ENCODE results near the gene RHOJ.

Gene RHOJ

DNA sequence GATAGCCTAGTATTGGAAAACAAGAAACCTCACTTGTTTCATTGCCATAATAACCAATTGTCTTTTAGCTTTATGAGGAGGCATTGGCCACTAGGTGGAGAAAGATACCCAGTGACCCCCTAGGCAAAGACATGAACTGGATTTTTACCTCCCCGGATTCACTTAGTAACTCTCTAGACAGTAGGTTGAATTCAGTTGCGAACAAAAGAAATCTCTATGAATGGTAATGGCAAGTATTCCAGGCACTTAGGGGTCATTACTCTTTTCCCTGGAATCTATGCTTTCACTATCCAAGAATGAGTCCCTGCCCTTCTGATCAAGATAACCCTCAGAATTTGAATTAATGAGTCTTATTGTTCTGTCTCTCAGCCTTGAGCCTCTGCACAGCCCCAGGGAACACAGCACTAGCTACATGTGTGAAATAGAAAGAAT, 29.5 kb upstream of the RHOJ start:
- peak; percentile 29 for DNase-seq (ENCODE audit: low read depth)
- no peak overlapping the region for H3K4me3 ChIP-seq (ENCODE audit: low read depth, low read length)
- TF ChIP-seq, protein P1, sequence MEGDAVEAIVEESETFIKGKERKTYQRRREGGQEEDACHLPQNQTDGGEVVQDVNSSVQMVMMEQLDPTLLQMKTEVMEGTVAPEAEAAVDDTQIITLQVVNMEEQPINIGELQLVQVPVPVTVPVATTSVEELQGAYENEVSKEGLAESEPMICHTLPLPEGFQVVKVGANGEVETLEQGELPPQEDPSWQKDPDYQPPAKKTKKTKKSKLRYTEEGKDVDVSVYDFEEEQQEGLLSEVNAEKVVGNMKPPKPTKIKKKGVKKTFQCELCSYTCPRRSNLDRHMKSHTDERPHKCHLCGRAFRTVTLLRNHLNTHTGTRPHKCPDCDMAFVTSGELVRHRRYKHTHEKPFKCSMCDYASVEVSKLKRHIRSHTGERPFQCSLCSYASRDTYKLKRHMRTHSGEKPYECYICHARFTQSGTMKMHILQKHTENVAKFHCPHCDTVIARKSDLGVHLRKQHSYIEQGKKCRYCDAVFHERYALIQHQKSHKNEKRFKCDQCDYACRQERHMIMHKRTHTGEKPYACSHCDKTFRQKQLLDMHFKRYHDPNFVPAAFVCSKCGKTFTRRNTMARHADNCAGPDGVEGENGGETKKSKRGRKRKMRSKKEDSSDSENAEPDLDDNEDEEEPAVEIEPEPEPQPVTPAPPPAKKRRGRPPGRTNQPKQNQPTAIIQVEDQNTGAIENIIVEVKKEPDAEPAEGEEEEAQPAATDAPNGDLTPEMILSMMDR (IDR thresholded peaks at IDR 0.05; ENCODE audit: insufficient read depth, low read depth, low read length, missing control alignments), result peak; percentile 49

DNA sequence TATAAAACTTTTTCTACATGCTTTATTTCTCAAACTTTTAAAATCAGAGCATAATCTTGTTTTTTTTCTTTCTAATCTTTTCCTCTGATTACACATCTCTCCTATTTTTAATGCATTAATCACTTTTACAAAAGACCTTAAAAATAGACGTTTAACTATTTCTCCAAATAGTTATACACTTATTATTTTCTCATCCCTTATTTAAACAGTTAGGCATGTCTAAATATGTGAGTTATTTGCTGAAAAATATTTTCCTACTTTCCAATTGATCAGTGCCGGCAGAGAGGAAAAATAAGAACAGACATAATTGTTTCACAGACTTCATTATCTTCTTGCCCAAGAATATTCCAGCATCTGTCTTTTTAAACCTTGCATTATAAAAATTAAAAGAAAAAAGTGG, 28.7 kb upstream of the RHOJ start:
- TF ChIP-seq, protein P1 (IDR thresholded peaks at IDR 0.05; ENCODE audit: insufficient read depth, low read depth, low read length, missing control alignments), result no peak
- no peak overlapping the region for H3K4me3 ChIP-seq (ENCODE audit: low read depth, low read length)
- DNase-seq (ENCODE audit: low read depth), result no peak

DNA sequence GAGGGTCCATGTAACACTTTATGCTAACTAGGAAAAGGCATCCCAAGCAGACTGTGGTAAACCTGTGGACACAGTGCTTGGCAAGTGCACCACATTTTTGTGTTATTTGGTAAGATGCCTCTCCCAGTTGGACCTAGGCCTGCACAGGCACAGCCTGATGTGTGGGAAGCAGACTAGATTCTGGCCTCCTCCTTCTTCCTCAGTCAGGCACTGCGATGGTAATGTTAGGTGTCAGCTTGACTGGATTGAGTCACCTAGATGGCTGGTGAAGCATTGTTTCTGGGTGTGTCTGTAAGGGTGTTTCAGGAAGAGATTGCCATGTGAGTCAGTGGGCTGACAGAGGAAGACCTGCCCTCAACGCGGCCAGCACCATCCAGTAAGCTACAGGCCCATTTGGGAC, 25.3 kb upstream of the RHOJ start:
- no peak for DNase-seq (ENCODE audit: low read depth)
- no peak overlapping the region for H3K4me3 ChIP-seq (ENCODE audit: low read depth, low read length)
- TF ChIP-seq, protein P1 (IDR thresholded peaks at IDR 0.05; ENCODE audit: insufficient read depth, low read depth, low read length, missing control alignments), result no peak

DNA sequence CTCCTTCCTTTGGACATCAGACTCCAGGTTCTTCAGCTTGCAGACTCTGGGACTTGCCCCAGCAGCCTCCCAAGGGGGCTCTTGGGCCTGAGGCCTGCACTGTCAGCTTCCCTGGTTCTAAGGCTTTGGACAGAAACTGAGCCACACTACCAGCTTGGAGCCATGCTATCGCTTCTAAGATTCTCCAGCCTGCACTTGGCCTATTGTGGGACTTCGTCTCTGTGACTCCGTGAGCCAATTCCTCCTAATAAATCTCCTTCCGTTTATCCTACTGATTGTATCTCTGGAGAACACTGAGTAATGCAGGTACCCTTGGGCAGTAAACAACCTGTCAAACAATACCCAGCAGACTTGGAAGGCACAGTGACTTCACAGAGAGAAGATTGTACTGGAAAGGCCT, 24.9 kb upstream of the RHOJ start:
- TF ChIP-seq, protein P1 (IDR thresholded peaks at IDR 0.05; ENCODE audit: insufficient read depth, low read depth, low read length, missing control alignments), result no peak
- DNase-seq (ENCODE audit: low read depth), result no peak
- no peak overlapping the region for H3K4me3 ChIP-seq (ENCODE audit: low read depth, low read length)

DNA sequence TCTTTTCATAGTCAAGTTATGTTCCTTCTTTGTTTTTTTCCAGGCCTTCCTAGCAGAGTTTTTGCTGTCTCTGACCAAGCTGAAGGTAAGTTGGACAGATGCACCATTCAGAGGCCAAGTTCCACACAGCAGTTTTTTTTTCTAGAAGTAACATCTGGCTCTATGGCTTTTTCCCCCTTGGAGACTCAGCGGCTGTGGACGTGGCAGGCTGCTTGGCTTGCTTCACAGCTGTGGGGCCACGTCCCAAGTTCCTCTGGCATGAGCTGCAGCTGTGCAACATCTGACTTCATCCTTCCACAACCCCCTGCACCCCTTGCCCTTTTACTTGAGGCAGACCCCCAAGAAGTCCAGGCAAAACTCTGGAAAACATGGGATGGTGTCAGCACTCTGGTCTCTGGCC, 24.2 kb upstream of the RHOJ start:
- no peak for DNase-seq (ENCODE audit: low read depth)
- TF ChIP-seq, protein P1 (IDR thresholded peaks at IDR 0.05; ENCODE audit: insufficient read depth, low read depth, low read length, missing control alignments), result no peak
- H3K4me3 ChIP-seq (ENCODE audit: low read depth, low read length), result no peak overlapping the region

DNA sequence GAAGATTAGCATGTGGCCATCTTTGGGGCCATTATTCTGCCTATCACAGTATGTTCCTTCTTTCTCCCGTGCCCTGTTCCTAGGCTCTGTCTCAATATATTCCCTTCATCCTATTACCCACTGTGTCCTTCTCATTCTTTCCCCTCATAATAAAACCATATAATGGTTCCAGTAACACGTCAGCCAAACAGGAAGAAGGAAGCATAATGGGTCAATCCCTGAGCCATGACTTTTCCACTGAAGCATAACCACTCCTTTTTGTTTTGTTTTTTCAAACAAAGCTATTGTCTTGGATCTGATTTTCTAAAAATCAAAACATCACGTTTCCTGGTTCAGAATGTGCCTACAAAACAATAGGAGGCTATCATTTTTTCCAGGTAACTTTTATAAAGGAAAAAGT, 21.3 kb upstream of the RHOJ start:
- no peak overlapping the region for H3K4me3 ChIP-seq (ENCODE audit: low read depth, low read length)
- TF ChIP-seq, protein P1 (IDR thresholded peaks at IDR 0.05; ENCODE audit: insufficient read depth, low read depth, low read length, missing control alignments), result no peak
- no peak for DNase-seq (ENCODE audit: low read depth)

DNA sequence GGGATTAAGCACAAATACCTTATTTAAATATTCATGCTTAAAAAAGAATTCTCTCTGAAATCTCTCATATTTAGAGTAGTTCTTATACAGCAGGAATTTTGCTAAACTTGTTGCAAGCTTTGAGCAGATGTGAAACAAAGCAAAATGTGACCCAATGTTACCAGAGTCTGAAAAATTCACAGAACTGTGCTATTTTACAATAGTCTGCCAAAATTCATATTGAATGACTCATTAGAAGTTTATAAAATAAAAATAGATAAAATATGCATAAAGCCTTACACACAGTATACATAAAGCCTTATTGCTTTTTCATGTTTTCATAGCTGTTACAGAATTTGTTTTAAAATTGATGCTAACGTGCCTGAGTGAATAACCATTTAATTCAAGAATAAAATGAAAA, 17.8 kb upstream of the RHOJ start:
- no peak for DNase-seq (ENCODE audit: low read depth)
- TF ChIP-seq, protein P1 (IDR thresholded peaks at IDR 0.05; ENCODE audit: insufficient read depth, low read depth, low read length, missing control alignments), result no peak
- no peak overlapping the region for H3K4me3 ChIP-seq (ENCODE audit: low read depth, low read length)

Measured in GM12865 (cell line).